NCI-H446 treated with DMSO at 0.1 percent for 48 hours (cell line): ENCODE results near the gene CLHC1.
A peak's percentile ranks its signal among the peaks of the same experiment; 100 is the strongest.

ENCODE experiments used
- DNase-seq: peaks from one replicate; lab custom pipeline; 2025; lab: John Stamatoyannopoulos, UW

The CLHC1 gene

DNA sequence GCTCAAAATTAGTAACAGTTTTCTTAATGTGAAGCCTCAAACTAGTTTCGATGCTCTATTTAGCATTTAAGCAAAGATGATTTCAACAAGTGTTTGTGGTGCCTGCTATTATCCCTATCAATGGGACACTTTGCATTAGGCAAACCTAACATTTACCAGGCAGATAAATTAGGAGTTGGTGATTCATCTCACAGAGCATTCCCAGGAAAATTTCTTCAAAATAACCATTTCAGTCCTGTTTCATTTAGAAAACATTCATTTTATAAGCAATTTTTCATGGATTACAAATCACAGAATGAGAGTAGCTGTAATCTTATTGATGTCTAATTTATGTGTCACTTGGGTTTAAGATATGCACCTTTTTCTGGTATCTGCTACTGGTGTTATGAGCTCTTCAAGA, 62.7 kb downstream of the CLHC1 start:
- no peak for DNase-seq

DNA sequence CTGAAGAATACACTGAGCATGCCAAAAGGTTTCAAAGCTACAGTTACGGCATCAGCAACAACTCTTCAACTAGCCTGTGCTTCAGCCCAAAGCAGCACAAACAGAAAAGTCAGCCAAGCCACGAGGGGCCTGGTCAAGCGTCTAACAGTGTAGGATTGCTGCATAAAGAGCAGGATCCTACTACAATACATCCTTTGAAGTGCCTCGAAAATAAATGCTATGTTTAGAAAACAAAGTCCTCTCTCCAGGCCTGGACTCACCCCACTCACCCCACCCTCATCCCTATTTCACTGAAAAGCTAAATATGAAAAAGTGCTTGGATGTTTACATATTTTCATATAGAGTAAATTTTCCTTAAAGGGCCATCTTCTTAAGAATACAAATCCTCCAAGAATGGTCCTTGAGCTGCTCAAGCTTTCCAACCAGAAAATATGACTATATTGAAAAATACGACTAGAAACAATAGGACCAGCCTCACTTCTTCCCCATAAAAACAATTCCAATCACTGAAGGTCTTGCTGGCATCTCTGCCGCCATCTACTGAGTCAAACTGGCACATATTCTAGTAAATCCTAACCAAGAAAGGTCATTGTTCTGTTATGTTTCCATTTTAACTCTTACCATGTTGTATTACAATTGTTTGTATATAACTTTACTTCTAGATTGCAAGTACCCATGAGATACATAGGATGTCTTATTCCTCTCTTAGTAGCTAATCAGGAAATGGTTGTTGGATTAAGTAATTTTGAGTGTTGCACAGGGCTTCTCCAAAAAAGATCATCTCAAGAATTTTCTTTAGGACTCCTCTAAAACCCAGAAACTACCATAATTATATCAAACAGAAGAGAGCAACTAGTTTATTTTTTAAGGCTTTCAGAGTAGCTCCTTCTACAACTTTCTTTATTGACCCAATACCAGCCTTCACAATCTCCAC, 63.6 kb downstream of the CLHC1 start:
- DNase-seq = peak; percentile 60

DNA sequence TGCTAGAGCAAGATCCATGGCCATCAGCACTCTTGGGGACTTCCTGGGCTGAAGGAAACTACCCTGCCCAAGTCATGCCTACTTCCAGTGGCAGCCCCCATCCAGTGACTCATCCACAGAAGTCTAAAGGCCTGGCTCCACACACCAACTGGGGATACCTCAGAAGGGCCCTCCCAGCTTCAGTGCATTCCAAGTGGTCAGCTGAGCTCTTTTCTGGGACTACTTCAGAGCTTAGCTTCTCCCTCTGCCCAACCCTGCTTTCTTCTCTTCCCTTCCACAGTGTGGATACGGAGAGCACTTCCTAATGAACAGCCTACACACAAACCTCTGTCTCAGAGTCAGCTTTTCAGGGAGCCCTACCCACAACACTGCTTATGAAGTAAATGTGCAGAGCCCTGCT, 66.5 kb downstream of the CLHC1 start:
- DNase-seq = no peak

DNA sequence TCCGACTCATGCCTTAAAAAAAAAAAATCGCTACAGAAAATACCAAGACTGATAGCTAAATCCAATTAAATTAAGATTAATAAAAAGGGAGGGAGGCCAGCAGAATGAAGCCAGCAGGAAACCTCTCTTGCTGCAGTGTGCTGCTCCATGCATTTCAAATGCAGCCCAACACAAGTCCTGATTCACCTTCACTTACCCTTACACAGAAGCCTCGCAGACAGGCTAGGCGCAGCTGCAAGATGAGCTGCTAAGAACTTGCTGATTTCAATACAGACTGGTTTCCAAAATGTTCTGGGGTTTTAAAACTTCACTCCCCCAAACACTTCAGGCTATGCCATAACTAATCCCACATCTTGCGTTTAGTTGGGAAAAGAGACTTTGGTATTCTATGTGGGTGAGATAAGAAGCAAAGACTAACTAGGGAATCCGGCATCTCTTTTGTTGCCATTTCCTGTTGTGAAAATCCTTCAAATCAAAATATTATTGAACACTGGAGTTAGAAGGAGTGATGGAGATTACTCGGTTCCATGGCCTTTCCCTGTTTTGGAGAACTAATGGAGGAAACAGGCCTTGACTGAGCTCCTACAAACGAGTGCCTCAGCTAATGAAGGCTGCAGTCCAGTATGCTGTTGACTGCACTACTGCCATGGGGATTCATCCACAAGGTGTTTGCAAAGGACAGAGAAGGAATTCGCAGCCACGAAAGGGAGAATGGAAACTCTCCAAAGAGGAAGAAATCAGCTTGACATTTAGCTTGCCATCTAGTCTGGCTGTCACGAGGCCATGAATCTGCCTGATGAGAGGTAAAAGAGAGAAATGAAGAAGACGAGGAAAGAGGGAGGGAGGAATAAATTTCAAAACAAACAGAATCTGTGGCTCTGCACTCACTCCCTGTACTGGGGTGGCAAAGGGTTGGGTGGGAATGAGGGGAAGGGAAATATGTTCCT, 67.3 kb downstream of the CLHC1 start:
- no peak for DNase-seq

DNA sequence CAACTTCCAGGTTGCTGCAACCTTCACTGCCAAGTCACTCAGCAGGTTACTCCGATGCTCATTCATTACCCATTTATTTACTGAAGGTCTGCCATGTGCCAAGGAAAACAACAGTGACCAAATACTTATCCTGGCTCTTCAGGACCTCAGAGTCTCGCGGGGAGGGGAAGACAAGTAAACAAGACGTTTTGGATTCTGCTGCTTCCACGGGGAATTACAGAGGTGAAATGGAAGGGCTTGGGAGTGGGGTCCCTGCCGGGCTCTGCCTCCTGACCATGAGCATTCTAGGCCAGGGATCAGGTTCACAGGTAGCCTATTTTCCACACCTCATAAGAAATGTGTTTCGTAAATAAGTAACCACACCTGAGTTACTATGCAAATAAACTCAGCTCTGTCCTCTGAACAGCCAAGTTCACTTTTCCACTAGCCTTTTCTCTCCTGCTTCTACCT, 68.1 kb downstream of the CLHC1 start:
- DNase-seq = no peak

DNA sequence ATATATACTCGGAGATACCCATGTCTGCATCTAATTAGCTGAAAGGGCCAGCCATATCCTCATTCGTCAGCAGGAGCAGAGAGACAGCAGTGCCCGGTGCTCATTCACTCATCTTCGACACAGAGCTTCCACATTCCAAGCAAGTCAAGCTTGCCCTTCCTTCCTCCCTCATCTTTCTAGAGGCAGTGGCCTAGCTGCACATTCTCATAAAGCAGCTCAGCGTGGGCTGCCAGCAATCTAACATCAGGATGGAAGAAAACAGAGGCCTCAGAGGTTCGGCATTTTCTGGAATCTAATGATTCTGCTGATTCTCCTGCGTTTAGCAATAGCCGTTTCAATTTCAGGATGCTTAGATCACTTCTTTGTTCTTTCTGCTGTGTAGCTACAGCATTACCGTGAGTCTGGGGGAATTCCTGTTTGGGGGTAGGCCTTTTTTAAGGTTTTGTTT, 68.8 kb downstream of the CLHC1 start:
- DNase-seq = no peak

DNA sequence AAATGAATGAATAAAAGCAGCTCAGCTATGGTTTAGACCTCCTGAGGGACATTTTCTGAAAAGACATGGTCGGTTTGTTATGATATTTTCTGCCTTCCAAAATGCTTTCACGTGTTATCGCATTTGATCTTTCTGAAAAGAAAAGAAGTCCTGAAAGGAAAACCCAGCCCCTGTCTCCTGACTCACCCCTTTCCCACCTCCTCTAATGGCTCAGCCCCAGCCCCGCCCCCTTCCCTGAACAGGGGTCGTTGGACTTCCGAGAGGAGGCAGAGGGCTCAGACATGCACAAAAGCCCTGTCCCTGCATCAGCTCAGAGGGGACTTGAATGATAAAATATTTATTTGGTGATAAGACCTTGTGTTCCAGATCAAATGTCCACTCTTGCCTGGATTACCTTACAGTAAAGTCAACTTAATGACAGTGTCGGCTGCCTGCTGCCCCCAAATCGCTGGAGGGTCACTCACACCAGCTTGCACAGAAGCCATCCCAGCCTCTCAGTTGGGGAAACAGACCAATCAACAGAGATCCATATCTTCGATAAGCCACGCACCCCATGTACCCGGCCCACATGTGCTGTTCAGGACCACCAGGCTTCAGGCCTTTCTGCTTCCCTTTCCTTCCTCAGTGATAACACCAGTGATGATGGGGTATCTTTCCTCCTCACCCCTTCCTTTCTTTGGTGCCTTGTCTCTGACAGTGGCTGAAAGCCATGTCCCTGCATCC, 69.6 kb downstream of the CLHC1 start:
- DNase-seq = no peak

DNA sequence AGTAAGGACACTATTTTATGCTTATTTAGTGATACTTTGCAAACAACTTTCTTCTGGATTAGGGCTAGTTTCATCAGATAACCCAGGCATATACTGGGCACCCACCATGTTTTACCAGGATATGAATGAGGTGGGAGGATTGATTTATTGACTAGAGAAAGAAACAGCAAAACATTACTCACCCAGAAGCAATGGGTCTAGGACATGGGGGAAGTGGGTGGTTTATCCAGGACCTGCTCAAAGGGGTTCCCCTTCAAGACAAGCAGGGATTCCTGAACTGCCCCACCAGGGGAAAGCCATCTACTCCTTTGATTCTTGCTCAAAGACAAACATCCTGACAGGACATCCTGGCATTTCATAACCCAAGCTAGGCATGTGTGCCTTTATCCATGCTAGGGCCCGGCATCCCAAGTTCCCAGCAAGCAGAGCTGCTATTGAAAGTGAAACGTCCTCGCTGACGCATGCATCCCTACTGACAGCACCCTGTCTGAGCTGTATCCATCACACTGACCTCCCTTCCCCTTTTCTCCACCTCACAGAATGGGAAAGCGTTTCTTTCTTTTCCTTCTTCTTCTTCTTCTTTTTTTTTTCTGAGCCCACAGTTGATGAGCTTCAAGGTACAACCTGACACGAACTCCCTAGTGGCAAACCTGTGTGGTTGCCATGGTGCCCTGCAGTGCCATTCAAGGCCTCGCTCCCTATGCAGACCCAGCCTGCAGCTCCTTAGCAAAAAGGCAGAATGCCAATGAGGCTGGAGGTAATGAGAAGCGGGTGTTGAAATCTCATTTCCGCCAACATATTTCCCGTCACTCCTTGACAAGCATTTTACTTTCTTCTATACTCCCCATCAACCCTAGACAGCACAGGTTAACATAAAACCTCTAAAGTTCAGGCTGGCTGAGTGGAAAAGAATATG, 70.5 kb downstream of the CLHC1 start:
- no peak for DNase-seq

DNA sequence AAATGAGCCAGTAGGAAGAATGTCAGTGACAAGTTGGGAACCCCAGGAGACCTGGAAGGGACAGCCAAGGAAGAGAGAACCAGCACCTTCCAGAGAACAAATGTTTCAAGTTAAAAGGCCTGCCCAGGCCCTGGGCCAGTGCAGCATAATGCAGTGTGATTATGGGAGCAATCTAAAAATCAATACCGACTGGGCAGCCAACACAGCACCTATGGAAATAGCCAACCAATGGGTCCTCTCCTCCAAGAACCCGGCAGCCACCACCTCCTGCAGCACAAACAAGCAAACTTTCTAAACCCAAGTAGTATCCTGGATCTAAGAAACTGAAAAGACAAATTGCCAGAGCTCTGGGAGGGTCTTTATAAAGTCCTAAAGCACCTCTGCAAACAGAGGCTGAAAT, 71.7 kb downstream of the CLHC1 start:
- DNase-seq = no peak

DNA sequence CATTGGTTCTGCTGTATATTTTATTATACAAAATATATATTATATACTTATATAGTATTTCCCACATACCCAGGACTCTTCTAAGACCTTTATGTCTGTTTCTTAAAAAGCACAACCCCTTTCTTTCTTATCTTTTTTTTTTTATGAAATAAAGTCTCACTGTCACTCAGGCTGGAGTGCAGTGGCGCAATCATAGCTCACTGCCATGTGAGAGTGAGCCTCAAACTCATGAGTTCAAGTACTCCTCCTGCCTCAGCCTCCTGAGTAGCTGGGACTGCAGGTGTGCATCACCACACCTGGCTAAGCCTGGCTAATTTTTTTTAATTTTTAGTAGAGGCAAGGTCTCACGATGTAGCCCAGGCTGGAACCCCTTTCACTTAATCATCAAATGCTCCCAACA, 72.3 kb downstream of the CLHC1 start:
- DNase-seq = no peak

DNA sequence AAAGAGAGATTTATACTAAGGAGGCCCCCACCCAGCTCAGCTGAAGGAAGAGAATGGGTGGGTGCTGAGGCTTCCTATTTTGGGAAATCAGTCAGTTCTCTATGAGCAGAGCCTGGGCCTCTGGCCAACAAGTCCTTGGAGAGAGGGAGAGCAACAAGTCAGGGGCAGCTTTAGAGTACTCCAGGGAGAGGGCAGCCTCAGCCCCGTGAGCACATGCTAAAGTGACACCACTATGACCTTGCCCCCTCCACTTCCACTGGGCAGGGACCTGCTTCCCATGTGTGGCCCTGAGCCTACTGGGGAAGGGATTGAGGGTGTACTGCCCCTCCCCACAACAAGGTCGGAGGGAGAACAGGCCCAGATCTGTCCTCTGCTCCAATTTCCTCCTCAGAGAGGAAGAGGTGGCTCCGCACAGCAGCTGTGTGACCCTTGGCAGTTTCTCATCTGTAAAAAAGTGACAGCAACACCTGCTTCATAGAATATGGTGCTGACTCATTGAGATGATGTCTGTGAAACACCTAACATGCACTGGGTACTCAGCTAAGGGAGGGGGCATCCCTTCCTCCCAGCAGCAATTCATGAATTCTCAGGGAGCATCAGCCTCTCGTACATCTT, 72.9 kb downstream of the CLHC1 start:
- no peak for DNase-seq

DNA sequence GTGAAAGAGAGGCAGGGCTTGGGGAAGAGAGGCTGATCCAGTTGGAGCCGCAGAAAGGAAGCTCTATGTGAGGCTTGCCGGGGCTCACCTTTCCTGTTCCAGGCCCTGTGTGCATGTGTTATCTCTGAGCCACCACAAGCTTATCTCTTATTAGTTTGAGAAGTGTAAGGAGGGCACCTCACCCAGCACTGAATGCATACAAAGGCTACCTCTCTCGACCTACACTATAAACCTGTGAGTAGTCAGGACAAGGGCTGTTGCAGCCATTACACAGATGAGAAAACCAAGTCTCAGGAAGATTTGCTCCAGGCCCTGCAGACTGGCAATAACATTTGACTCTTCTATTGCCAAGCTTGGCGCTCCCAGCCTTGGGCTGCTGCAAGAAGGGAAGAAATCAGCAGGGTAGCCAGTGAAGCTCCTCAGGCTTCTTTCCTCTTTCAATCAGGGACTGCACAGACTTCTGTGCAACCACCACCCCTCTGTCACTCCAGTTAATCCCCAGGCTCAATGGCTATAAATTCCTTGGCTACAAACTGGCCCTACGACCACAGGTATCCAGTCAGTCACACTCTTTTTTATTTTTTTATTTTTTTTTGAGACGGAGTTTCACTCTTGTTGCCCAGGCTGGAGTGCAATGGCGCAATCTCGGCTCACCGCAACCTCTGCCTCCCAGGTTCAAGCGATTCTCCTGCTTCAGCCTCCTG, 73.8 kb downstream of the CLHC1 start:
- DNase-seq = no peak

DNA sequence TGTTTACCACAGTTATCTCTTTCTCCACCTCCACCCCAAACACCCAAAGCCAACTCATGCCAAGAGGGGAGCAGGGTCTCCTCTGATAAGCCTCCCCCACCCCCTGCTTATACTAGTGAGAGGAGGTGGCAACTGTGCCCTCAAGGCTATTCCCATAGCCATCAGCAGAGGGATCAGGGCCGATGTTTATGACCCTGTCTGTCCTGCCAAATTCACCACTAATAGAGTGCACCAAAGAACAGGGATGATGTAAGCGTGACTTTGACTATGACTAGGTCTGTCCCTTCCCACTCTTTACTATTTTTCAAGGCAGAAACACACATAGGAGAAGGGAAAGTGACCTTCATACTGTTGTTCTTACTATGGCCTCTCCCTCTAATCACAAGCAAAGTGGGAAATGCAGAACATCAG, 74.6 kb downstream of the CLHC1 start:
- no peak for DNase-seq

DNA sequence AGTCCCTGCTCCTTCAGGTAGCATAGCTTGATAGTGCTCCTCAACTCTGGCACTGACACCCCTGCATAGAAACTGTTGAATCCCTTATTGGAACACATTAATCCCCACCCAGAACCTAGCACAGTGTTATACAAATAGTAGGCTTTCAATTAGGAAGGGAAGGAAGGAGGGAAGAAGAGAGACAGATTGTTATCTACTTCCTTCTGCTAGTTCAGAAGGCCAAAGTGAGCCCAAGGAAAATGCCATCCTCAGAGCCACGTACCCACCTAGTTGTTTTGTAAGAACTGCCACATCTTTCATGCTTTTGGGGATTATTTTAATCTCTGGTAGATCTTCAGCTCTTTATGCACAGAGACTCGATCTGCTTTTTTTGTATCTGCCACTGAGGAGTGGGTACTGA, 75.1 kb downstream of the CLHC1 start:
- DNase-seq = no peak

DNA sequence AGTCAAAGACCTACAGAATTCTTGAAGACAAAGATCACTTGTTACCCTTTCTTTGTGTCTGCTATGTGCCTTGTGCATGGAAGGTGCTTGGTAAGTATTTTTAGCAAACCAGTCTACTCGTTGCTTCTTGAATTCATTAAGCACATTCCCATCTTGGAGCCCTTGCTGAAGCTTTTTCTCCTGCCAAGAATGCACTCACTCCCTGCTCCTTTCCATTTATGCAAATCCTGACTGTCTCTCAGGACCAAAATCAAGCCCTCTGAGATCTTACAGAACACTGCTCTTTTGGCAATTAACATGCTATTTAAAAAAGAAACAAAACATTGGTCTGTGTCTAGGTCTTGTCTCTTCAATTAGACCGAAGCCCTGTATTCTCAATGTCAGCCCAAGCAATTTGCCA, 75.8 kb downstream of the CLHC1 start:
- DNase-seq = peak; percentile 30

DNA sequence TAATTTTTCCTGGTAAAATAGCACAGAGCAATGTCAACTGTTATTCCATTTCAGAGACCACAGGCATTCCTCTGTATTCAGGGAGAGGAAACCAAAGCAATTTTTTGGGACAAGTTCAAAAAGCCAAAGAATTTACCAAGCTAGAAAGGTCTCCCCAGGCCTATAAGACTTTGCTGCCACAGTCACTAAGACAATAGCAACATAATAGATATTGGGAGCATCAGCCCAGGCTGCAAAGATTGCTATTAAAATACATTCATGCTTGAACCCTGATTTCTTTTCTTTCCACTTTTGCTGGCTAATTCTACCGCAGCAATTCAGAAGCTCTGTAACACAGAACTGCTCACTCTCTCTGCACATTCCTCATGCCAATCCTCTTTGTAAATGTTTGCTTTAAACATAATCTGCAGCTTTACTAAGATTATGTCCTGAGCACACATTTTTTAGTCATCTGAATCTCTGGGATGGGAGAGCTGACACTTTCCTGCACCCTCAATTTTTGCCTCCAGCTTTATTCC, 76.3 kb downstream of the CLHC1 start:
- DNase-seq = no peak

DNA sequence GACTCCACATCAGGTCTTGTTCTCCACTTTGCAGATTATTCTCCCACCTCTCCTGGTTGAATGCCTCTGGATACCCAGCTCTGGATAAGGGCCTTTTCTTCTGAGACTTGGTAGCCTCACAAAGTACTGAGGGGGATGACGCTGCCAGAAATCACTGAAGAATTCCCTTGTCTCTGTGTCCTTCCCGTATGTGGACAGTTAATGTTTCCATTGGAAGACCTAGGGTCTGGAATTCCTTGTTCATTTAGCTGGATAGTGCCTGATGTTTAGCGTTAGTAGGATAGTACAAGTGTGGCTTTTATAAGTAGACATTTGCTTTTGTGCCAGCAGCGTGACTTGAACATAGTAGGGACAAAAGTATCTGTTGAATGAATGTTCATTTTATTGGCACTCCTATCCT, 76.9 kb downstream of the CLHC1 start:
- no peak for DNase-seq

DNA sequence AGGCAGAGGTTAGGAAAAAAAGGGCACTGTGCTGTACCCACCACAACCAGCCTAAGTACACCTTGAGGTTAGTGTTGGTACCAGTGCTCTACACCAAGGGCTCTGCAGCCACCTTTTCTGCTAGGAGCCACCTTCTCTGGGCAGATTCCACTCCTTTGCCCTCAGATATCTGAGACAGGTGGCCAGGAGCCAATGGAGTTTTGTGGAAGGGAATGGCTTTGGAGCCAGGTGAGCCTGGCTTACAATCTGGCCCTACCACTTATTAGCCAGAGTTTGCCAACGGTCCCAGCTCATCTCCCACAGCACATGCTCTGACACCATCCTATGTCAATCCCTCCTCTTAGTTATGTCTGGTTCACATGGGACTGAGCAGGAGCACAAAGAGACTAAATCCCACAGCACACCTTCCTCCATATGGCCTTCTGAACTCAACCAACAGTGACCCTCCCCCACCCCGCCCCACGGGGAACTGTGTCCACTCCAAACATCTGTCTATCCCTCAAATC, 77.5 kb downstream of the CLHC1 start:
- no peak for DNase-seq

DNA sequence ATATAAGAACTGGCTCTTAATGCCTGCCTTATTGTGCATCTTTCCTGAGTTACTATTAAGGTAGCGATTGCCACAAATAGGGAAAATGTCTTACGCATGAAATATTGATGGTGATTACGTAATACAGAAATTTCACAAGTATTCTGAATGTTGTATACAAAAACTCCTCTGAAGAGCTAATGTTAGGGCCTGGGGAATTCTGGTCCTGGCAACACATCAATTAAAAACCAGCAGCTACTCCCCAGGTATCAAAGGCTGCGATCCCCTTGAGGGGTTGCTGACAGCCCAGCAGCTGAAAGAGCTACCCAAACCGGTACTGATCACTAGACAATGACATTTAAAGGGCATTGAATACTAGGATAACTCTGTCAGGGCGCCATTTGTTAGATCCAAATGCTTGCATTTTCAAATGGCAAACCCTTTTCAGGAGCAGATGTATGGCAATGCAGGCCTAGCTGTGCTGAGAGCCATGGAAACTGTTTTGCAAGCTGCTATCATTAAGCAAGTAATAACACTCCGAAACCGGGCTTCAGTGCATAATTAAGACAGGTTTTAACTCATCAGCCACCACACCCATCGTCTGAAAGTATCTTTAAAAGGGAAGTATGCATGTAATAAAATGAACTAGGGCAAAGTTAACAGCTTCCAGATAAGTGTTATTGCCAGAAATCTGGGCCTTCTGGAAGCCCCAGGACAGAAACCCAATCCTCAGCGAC, 78.4 kb downstream of the CLHC1 start:
- no peak for DNase-seq
